Measurements from ENCODE around the gene TOP1.

The TOP1 gene

DNA sequence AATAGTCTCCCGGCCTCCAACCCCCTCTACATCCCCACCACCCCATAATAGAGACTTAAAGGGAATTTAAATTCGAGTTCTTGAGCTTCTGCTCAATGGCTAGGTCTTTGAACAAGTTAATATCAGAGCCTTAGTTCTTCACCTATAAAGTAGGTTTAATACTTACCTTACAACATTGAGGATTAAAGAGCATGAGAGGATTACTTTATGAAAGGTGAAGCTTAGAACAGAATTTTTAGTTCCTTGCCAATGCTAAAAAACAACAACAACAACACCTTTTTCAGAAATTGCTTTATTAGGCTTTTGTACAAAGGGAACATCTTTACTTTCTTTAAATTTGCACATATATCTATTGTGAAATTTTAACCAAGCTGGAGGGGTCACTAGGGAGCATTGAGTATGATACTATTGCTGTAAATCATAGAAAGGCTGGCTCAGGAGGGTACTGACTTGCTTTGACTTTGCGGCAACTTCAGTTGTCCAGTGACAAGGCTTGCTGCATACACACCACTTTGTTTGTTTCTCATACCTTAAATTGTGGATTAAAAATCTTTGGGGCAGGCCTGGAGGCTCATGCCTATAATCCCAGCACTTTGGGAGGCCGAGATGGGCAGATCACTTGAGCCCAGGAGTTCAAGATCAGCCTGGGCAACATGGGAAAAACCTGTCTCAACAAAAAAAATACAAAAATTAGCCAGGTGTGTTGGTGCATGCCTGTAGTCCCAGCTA lies 9.7 kb downstream of the TOP1 start:
- no peak for FAIRE-seq

DNA sequence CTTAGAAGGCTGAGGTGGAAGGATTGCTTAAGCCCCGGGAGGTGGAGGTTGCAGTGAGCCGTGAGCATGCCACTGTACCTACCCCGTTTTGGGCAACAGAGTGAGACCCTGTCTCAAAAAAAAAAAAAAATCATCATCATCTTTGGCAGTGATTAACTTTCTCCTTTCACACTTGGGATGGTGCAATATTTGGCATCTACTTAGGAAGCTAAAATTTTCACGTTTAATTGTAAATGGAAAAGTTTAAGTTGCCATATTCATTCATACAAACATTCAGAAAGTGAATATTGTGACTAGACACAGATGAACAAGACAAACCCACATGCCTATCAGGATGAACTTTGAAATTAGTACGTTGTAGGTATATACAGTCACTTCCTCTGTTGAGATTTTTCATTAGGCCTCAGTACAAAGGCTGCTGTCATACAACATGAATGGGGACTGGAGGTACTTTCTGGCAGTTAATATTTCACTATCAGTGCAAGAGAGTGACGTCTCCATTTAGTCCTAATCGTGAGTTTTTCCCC lies 10.3 kb downstream of the TOP1 start:
- no peak for FAIRE-seq

DNA sequence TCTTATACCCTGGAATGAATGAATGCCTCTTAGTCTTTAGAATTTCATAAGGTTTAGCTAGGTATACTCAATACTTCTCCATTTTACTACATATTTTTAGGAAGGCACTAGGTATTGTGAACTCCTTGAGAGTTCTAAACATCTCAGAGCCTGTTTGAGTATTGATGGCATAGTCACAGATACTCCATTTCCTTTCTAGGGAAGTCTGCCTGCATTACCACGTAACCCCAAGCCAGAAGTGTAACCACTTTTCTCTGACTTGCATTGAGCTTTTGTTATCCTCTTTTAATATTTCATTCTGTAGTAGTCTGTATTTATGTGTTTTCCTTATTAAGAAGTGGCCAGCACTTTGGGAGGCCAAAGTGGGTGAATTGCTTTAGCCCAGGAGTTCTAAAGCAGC lies 12.2 kb downstream of the TOP1 start:
- no peak for FAIRE-seq

DNA sequence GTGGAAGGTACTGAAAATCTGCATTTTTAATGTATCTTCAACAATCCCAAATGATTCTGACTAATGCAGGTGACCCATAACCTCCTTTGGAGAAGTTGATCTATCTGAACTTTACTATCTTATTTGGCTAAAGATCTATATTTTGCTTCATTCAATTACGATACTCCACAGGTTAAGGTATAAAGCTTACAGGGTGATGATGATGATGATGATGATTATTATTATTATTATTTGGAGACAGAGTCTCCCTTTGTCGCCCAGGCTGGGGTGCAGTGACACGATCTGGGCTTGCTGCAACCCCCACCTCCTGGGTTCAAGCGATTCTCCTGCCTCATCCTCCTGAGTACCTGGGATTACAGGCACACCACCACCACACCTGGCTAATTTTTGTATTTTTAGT lies 13.1 kb downstream of the TOP1 start:
- no peak for FAIRE-seq

DNA sequence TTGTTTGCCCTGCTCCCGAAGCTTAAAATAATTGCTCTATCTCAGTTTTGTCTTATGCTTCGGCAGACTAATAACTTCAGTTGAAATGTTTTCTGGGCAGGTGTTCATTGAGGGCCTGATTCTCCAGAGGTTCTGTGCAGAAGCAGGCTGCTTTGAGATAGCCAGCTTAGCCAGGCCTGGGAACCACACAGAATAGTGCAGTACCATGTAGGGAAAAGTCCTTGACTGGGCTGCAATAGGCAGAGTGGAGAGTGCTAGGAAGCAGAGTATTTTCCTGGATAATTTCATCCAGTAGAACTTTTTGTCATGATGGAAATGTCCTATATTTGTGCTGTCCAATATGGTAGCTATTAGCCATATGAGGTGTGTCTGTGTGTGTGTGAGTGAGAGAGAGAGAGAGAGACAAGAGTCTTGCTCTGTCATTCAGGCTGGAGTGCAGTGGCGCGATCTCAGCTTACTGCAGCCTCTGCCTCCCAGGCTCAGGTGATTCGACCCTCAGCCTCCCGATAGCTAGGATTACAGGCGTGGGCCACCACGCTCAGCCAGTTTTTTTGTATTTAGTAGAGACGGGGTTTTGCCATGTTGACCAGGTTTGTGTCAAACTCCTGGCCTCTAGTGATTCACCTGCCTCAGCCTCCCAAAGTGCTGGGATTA lies 15.9 kb downstream of the TOP1 start:
- no peak for FAIRE-seq

- FAIRE-seq: no peak
These were observed 17.0 kb downstream of the TOP1 start for GRCh38 chr20:41045671-41046070.

GRCh38 chr20:41046716-41047115 lies 18.1 kb downstream of the TOP1 start:
- no peak for FAIRE-seq

GRCh38 chr20:41047279-41047974 lies 18.8 kb downstream of the TOP1 start:
- no peak for FAIRE-seq

- no peak for FAIRE-seq
These were observed 19.3 kb downstream of the TOP1 start for GRCh38 chr20:41047975-41048305.

- no peak for FAIRE-seq
These were observed 20.1 kb downstream of the TOP1 start for GRCh38 chr20:41048461-41049301.

- FAIRE-seq: no peak
These were observed 20.8 kb downstream of the TOP1 start for GRCh38 chr20:41049451-41049850.

- no peak for FAIRE-seq
These were observed 21.9 kb downstream of the TOP1 start for GRCh38 chr20:41050361-41051008.

- no peak for FAIRE-seq
These were observed 22.6 kb downstream of the TOP1 start for GRCh38 chr20:41051009-41051825.

DNA sequence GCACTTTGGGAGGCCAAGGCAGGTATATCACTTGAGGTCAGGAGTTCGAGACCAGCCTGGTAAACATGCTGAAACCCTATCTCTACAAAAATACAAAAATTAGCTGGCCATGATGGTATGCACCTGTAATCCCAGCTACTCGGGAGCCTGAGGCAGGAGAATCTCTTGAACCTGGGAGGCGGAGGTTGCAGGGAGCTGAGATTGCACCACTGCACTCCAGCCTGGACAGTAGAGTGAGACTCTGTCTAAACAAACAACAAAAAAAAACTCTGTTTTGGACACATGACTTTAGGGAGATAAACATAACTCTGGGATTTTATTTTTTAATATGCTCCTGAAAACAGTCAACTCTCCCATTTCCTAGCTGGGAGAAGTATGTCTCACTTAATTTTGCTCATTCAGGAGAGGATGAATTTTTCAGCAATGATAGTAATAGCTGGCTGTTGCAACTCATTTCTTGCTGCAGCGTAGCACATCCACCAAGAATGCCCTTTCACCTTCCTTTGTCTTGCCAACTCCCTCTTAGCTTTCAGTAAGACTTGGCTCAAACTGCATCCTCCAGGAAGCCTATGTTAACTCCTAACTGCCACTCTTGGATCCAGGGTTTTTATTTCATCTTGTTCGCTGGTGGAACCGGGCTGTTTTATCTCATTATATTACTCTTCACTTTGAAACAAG lies 24.3 kb downstream of the TOP1 start:
- no peak for FAIRE-seq

- no peak for FAIRE-seq
These were observed 25.6 kb downstream of the TOP1 start for GRCh38 chr20:41054070-41054846.

- no peak for FAIRE-seq
These were observed 26.2 kb downstream of the TOP1 start for GRCh38 chr20:41054847-41055230.

DNA sequence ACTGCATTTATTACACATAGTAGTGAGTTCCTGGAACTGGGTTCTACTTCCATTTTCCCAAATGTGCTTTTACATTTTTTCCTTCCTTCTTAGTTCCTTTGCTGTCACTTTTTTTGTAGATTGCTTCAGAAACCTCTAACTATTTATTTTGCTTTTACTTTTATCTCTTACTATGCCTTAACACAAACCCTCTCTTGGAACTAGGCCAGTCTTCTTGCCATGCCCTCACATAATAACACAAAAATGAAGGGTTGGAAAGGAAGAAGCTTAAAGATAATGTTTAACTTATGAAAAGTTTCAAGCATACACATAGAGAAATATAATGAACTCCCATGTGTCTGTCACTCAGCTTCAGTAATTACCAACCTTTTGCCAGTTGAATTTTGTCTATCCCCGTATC lies 27.1 kb downstream of the TOP1 start:
- FAIRE-seq: no peak

GRCh38 chr20:41057999-41058673 lies 29.5 kb downstream of the TOP1 start:
- no peak for FAIRE-seq
